RWPE1 (cell line): Measurements from ENCODE around the gene ESYT2.

ENCODE experiments used
- CTCF ChIA-PET: fragments of 350-600 bp; sonication (Branson Sonifier 250); formaldehyde crosslinking; extraction: SDS; loops from one replicate; lab custom pipeline; 2021; lab: Yijun Ruan, JAX
- POLR2A ChIA-PET: fragments of 400-600 bp; formaldehyde crosslinking; extraction: SDS; loops from one replicate; lab custom pipeline; 2020; ENCODE audit warnings: antibody characterized with exemption; ENCODE audit not compliant: low non-redundant PET; lab: Yijun Ruan, JAX
- DNase-seq: peaks from one replicate; pipeline ENCODE4 v3.0.0; 2012; ENCODE audit warnings: low spot score
- H3K27ac ChIP-seq: fragments of 450-650 bp; 2 replicates; pipeline ENCODE4 v1.5.1; 2017
- CTCF ChIP-seq: fragments of 450-650 bp; conservative IDR thresholded peaks from 2 replicates; pipeline ENCODE4 v1.5.1; 2017; ENCODE audit warnings: low read depth, mild to moderate bottlenecking

The ESYT2 gene

GRCh38 chr7:158728911-158729645, 100.2 kb downstream of the ESYT2 start:
- no peak overlapping the region for H3K27ac ChIP-seq
- ChIA-PET CTCF (no interaction called here), POLR2A (no interaction called here)
- no peak for TF ChIP-seq CTCF
- no peak for DNase-seq

- no peak for TF ChIP-seq CTCF
- no peak for DNase-seq
- ChIA-PET POLR2A (no interaction called here), CTCF (no interaction called here)
- H3K27ac ChIP-seq, result no peak overlapping the region
These were observed 101.6 kb downstream of the ESYT2 start for GRCh38 chr7:158727690-158728089.

GRCh38 chr7:158726277-158726807, 103.0 kb downstream of the ESYT2 start:
- no peak overlapping the region for H3K27ac ChIP-seq
- ChIA-PET CTCF (no interaction called here), POLR2A (no interaction called here)
- TF ChIP-seq CTCF, result no peak
- DNase-seq, result no peak

GRCh38 chr7:158725506-158725800, 103.9 kb downstream of the ESYT2 start:
- POLR2A ChIA-PET, result no interaction called here
- CTCF ChIA-PET, result no interaction called here
- no peak for DNase-seq
- no peak for TF ChIP-seq CTCF
- no peak overlapping the region for H3K27ac ChIP-seq

GRCh38 chr7:158724658-158725505, 104.4 kb downstream of the ESYT2 start:
- CTCF ChIA-PET, result no interaction called here
- no peak for TF ChIP-seq CTCF
- no peak for DNase-seq
- H3K27ac ChIP-seq, result no peak overlapping the region
- POLR2A ChIA-PET, result no interaction called here

- ChIA-PET CTCF (no interaction called here), POLR2A (no interaction called here)
- no peak for TF ChIP-seq CTCF
- DNase-seq, result no peak
- H3K27ac ChIP-seq, result peak overlapping the region; percentile 8; the same call in 1 of the 2 replicates
These were observed 105.5 kb downstream of the ESYT2 start for GRCh38 chr7:158723714-158724385.
